ENCODE results near the gene TRAPPC3.

Gene TRAPPC3

DNA sequence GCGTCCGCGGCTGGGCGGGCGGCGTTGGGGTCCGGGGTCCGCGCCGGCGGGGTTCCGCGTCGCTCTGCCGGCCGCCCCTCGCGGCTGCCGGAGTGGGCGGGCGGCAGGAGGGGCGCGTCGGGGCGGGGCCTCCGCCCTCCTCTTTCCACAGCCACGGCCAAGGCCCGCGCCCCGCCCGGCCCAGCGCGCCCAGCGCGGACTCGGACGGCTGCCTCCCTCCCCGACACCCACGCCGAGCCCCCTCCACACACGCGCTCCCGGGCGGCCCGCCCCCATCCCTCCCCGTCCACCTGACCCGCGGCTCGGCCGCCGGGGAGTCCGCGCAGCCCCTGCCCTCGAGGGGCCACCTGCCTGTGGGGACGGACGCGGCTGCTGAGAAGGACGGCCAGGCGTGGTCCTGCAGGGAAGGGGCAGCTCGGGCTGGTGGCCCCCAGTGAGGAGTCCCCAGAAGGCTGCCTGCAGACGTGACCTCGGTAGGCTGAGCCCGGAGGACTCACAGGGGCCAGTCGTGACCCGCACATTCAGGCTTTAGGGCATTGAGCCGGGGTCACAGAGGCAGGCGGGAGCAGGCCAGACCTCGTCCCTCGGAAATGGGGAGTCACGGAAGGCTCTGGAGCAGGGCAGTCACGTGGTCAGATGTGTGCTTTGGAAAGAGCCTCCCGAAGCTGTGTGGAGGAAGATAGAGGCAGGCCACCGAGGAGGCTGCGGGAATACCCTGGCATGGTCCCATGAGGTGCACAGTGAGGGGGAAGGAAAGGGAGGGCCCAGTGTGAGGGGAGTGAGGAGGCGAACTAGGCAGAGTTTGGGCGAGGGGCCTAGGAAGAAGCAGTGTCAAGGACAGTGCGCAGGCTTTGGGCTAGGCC is 23.9 kb downstream of the TRAPPC3 start, which contains the start of gene COL8A2:
Gene COL8A2 (minus strand): TSS at position 94 of the 863 bp plus-strand sequence. CDS start 24,980 bp downstream, outside the sequence.
- no peak for DNase-seq

DNA sequence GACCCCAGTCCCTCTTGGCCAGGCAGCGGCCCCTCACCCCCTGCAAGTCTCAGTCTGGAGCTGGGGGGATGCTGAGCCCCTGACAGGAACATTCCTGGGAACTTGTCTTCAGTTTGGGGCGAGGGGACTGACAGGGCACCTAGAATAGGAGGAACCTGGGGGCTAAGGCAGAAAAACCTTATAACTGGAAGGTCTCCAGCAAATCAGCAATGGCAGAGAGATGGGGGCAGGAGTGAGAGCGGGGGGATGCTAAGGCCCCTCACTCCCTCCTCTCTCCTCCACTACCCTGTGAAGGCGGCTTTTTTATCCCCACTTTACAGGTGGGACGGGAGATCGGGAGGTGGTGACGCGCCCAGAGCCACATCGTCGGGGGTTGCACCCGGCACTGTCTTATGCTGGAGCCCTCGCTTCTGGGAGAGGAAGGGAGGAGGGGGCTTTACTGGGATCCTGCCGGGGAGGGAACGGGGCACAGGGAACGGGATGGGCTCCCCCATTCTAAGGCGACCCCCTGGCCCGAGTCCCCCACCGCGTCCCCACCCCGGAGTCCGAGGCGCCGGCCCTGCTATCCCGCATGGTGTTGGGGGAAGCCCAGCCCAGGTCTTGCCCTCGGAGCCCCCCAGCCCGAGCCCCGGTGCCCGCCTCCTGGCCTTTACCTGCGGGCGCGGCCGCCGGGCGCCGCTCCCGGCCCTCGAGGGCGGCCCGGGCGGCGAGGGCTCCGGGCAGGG is 24.7 kb downstream of the TRAPPC3 start:
- no peak for DNase-seq

DNA sequence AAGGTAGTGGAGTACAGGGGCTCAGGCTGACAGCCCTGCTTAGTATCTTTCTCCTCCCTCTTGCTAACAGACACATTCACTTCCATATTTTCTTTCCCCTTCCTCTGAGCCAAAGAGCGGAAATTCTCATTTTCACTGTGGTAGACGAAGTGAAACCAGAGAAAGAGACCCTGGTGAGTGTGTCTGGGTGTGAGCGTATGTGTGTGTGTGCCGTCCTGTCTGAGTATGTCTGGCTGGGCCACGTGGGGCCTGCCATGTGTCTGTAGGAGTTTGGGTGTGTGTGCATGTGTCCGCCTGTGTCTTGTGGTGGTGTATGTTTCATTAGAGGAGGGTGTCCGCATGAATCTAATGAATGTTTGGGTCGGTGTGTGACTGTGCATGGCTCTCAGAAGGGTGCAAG is 25.9 kb downstream of the TRAPPC3 start:
- no peak for DNase-seq

DNA sequence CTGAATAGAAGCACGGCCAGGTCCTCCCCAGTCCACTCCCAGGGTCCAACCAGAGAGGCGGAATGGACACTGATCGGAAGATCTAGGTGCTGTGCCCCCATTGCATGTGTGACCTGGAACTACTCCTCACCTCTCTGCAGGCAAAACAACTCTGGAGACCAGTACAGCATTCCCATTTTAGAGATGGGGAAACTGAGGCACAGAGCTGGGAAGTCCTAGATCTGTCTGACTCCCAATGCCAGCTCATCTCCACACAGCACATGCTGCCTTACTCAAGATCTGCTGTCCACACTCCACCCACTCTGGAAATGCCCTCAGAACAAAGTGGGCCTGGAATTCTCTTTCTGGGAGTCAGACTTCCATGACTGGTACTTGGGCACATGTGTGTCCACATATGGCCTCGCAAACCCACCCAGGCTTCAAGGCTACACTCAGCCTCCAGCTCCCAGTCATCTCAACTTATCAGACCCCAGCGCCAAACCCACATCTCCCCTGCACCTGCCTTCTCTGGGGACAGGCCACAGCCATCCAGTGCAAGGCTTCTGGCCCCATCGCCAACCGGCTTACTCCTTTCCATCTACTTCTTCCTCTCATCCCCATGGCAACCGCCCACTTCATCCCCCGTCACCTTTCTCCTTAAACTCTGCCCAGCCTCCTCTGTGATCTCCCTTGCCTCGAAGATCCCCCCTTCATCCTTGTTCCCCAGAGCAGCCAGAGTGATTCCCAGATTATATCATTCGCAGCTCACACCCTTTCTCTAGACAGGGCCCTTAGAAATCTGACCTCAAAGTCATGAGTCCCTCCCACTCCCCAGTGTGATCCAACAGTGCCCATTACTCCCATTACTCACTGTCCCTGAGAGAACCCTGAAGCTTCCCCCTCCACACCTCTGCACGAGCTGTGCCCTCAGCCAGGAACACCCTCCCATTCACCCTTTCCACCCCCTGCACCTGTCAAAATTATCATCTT is 26.9 kb downstream of the TRAPPC3 start:
- no peak for DNase-seq

DNA sequence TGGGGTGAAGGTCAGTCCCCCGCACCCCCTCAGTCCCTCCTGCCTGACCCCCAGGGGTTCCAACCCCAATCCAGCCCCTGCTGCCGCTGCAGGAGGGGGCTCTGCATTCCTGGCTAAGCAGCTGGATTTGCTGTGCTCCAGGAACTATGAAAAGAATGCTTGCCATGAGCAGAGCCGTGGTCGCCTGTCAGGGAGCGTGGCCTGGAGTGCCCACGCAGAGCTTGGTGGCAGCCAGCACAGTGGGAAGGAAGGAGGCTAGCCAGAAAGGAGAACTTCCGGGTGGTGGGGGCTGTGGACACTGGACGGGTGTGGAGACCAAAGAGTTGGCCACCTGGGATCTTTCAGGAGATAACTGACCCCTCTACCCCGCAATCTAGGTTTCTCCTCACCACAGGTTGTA is 29.8 kb downstream of the TRAPPC3 start:
- DNase-seq, result no peak

DNA sequence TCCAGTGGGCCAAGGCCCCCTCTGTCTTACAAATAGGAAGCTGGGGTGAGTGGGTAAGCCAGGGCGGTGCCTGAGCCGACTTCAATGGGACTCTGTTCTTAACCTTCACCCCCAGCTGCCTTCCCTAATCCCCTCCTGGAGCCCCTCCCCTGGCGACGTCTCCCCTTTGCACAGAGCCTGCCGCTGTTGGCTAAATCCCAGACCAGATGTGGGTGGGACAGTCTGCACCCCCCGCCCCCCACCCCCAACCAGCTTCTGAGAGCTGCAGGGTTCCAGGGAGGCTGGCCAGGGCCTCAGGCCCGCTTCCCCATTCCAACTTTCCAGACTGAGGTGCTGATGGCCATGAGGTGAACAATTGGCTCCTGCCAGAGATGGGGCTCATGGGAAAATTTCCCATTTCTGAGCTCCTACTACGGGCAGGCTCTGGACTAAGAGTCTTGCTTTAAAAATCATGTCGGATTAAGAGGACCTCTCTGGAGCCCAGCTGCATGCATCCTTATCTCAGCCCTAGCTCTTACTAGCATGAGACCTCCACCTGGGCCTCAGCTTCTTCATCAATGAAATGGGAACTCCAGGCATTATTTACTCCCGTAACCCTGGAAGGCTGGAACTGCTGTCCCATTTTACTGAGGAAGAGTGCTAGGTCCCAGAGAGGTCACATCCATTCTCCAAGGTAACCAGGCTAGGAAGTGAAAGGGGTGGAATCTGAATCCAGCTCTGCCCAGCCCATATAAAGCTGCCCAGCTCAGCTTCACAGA is 30.7 kb downstream of the TRAPPC3 start:
- DNase-seq, result no peak

DNA sequence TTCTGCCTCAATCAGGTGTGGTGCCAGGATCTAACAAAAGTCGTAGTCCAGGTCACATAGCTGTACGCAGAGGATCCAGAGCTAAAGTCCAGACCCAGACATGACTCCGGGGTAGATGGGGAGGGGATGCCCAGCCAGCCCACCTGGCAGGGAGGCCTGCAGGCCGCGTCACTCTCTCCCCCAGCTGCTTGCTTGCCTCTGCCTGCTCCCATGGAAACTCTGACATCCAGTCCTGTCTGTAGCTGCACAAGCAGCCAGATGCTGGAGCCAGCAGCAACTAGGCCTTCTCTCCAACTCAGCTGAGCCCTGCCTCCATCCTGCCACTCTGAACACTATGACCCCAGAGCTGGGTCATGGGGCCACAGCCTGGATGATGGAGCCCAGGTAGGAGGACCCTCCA is 32.4 kb downstream of the TRAPPC3 start:
- DNase-seq, result no peak

DNA sequence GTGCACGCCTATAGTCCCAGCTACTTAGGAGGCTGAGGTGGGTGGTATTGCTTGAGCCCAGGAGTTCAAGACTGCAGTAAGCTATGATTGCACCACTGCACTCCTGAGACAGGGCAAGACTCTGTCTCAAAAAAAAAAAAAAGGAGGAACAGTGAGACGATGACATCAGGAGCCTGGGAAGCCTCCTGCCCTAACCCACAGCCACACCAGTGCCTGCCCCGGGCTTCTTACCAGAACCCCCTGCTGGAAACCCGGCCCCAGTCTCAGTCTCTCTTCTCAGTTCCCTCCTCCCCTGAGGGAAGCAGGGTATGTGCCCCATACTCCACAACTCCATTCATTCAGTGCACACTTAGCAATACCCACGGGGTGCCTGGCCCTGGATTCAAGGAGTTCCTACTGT is 33.4 kb downstream of the TRAPPC3 start:
- DNase-seq, result no peak

DNA sequence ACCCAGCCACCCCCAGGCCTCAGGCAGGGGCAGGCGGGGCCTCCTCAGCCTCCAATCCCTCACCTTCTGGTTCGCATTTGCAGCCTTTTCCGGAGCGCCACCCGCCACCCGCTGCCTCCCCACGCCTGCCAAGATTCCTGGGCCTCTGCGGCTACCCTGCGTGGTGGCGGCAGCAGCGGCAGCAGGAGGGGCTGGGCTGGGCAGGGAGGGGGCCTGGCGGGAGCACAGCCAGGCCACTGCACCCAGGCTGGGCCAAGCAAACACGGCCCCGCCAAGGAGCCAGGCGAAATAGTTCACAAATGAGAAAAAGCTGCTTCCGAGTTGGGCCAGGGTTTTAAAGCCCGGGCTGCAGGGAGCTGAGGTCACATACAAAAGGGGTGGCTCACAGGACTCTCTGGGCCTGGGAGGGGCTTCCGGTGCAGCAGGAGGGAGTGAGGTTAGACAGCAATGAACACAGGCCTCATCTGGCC is 34.1 kb downstream of the TRAPPC3 start:
- DNase-seq, result peak; percentile 79

DNA sequence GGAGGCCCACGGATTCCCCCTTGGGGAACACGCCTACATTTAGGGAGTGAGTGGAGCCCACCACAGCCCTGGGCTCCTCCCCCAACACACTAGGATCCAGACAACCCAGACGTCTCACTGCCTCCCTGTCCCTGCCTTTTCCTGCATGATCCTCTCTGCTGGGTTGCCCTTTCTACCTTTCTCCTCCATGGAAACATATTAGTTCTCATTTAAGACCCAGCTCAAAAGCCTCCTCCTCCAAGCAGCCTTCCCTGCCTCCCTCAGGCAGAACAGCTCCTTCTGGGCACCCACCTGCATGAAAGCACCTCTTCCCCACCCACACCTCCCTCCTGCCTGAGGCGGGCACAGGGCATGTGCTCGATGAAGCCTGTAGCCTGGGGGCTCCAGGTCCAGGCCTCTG is 34.9 kb downstream of the TRAPPC3 start:
- DNase-seq, result no peak

DNA sequence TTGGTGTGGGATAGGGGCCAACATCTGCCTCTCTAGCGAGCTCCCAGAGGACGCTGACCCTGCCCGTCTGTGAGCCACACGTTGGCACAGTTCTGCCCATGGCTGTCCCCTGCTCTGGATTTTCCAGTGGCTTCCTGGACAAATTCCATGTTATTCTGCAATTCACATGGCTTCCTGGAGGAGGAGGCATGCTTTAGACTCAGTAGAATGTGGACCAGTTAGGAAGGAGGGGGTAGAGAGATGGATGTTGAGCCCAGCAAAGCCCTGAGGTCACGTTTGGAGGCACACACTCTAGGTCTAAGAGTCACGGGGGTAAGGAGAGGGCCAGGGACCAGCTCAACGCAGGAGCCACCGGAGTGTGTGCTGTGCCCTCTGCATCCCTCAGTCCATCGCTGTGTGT is 36.5 kb downstream of the TRAPPC3 start:
- no peak for DNase-seq

DNA sequence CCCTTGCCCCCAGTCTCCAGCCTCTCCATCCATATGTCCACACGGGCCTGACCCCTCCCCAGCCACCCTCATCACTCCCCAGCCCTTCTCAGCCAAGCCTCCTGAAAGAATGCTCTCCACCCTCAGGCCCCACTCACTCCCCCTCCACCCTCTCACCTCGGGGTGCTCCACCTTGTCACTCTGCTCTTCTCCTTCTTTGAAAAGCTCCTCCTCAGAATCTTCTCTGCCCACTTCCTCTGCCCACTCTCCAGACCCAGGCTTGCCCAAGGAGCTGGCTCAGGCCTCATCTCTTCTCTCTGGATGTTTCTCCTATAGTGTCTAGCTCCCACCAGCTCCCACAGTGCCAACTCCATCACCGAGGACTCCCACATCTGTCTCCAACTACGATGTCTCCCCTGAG is 38.1 kb downstream of the TRAPPC3 start:
- no peak for DNase-seq

DNA sequence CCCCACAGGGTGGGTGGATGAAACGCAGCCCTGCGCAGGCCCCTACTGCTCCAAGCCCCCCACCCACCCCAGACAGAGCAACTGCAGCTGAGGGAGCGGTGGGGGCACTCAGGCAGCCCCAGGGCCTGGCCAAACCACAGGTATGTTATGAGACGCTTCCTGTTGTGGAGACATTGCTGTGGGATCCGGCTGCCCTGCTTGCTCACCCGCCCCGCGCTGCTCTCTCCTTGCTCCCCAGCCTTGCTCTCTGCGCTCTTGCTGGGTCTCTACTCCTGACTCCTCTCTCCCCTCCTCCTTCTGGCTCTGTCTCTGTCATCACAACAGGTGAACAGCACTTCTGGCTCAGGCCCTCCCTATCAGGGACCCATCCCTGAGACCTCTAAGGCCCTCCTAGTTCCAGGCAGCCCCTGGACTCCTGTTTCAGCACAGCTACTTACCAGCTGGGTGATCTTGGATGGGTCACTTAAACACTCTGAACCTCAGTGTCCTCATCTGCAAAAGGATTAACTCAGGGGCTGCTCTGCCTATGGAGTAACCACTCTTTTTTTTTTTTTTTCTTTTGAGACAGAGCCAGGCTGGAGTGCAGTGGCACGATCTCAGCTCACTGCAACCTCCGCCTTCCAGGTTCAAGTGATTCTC is 40.1 kb downstream of the TRAPPC3 start:
- no peak for DNase-seq

DNA sequence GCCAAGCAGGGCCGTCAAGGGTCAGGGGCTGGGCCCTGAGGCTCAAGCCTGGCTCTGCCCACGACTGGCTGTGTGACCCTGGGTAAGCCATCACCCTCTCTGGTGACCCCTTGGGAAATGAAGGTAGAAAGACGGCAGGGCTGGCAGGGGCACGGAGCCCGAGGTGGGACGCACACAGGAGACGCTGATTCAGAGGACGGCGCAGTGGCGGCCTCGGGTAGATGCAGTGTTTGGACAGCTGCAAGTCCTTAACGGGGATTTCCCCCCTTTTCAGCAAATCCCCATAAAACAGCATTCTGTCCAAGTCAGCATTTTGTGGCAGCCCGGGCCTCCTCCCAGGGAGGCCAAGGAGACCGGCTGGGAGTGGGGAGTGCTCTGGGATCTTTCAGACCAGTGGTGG is 41.0 kb downstream of the TRAPPC3 start:
- DNase-seq, result no peak

DNA sequence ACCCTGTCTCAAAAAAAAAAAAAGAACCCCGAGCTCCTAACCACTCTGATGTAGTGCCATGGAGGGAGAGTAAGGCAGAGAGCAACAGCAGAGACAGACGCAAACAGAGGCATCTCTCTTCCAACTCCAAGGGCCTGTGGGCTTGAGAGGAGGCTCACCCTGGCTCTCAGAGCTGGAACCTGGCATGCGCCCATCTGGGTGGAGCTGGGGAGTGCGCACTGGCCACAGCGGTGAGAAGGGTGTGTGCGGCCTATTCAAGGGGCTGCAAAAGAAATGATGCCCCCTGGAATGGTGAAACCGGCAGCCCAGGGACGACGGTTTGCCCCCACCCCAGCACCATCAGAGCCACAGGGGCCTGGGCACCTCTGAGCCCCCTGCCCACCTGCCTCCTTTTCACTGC is 41.9 kb downstream of the TRAPPC3 start:
- no peak for DNase-seq

DNA sequence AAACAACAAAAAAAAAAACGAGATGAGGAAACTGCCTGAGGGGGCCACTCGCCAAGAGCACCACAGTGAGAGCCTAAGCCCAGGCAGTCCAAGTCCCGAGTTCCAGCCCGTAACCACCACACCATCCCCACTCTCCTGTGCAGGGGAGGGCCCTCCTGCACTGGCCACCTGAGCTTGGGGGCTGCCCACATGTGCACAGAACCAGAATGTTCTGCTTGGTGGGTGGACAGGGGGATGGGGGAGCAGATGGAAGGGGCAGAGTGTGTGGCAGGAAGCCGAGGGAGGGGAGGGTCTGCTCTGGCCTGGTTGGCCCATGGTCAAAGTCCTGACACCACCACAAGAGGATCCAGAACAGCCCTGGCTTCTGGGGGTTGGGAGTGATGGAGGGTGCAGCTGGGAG is 43.0 kb downstream of the TRAPPC3 start:
- DNase-seq, result no peak

DNA sequence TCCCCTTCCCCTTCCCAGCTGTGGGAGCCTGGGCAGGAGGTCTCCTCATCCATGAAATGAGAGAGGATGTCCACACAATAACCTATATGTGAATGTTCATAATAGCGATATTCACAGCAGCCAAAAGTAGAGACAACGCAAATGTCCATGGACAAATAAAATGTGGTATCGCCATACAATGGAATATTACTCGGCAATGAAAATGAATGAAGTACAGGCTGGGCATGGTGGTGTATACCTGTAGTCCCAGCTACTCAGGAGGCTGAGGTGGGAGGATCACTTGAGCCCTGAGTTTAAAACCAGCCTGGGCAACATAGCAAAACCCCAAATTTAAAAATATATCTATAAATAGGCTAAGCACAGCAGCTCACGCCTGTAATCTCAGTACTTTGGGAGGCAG is 47.7 kb downstream of the TRAPPC3 start:
- DNase-seq, result no peak

DNA sequence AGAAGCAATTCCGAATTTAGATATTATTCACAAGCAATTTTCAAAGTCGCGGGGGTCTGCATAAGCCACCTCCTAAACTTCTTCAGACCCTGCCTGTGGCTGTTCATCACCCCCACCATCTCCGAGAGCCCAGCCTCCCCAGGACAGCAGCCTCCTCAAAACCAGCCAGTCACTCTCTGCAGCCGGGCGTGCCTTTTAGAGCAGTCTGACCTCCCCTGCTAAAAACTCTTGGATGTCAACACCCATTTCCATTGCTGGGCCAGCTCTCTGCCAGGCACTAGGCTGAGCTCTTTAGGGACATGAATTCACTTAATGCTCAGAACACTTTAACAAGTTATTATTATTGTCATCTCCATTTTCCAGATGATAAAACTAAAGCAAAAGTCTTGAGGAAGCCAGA is 48.9 kb downstream of the TRAPPC3 start:
- DNase-seq, result no peak

DNA sequence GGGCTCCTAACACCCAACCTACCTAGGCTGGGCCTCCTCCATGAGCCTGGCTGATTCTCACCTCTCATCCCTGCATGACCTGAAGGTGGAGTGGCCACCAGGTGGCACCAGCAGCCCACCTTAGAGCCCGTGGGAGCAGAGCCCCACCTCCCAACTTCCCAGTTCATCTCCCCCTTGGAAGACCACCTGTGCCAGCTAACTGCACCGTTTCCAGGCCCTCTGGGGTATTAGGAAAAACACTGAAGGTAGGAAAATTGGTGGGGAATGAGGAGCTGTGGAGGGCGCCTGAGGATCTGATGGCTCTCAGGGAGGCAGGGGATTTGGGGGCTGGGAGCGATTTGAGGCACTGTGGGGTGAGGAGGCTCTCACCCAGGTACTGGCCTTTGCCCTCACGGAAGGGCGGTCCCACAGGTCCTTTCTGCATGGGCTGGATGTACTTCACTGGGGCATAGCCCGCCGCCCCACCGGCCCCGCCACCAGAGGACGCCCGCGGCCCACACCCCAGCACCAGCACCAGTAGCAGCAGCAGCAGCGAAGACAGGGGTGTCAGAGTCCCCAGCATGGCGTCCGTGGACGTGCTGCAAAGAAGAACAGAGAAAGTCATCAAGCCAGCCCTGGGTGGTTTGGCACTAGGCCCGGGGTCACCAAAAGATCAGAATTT is 49.5 kb downstream of the TRAPPC3 start:
- peak; percentile 55 for DNase-seq

DNA sequence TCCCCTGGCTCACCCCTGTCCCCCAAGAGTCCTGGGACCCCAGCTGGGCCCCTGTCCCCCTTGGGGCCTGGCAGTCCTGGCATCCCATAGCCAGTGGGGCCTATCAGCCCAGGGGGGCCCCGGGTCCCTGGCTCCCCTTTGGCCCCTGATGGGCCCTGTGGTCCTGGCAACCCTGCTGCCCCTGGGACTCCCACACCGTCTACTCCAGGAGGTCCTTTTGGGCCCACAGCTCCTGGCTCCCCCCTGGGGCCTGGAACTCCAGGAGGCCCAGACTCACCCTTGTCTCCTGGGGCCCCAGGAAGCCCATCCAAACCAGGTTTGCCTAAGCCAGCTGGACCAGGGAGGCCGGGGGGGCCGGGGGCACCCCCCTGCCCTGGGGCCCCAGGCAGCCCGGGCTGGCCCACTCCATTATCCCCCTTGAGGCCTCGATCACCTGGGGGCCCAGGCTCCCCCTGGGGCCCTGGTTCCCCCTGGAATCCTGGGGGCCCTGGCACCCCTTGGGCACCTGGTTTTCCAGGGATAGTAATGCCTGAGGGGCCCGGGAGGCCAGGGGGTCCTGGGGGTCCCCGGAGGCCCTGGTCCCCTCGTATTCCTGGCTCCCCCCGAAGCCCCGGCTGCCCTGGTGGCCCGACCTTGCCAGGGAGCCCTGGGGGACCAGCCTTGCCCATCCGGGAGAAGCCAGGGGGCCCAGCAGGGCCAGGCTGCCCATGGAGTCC is 50.5 kb downstream of the TRAPPC3 start:
- DNase-seq, result no peak

Measured in NCI-H446 treated with DMSO at 0.1 percent for 48 hours (cell line).